Aorta (tissue), 5 donors: Measurements from ENCODE around the gene SLC22A13. TPM values are rescaled to one million over a fixed set of nuclear protein-coding genes. Genes with fewer than 3 reads are reported as not detected.

Source experiments
- ATAC-seq: fragments of 200-7000 bp; cut with Tn5 transposase; one replicate; pipeline ENCODE4 v1.9.1; 2022; ENCODE audit warnings: moderate library complexity; ENCODE audit not compliant: low FRiP score
- DNase-seq, 2 donors: peaks; one replicate each; pipeline ENCODE4 v3.0.0-alpha.2; 2020
- H3K27ac ChIP-seq, 2 donors: one replicate each; pipeline ENCODE4 v1.5.1; 2013; ENCODE audit warnings: low read length in 2 of 2, mild to moderate bottlenecking in 2 of 2, moderate library complexity in 2 of 2, control low read depth in 1 of 2, inconsistent platforms in 1 of 2, low read depth in 1 of 2
- H3K27me3 ChIP-seq, 2 donors: one replicate each; pipeline ENCODE4 v1.6.1; 2013; ENCODE audit warnings: control low read depth in 1 of 2, low read length in 1 of 2, mild to moderate bottlenecking in 1 of 2, moderate library complexity in 1 of 2; ENCODE audit not compliant: insufficient read depth in 2 of 2, control insufficient read depth in 1 of 2
- H3K36me3 ChIP-seq, 2 donors: one replicate each; pipeline ENCODE4 v1.6.1; 2013; ENCODE audit warnings: control low read depth in 1 of 2, low read length in 1 of 2, mild to moderate bottlenecking in 1 of 2; ENCODE audit not compliant: insufficient read depth in 2 of 2, control insufficient read depth in 1 of 2
- H3K4me1 ChIP-seq, 2 donors: one replicate each; pipeline ENCODE4 v1.6.1; 2013; ENCODE audit warnings: low read length in 2 of 2, control low read depth in 1 of 2, mild to moderate bottlenecking in 1 of 2, moderate library complexity in 1 of 2; ENCODE audit not compliant: insufficient read depth in 2 of 2, control insufficient read depth in 1 of 2
- H3K4me3 ChIP-seq, 2 donors: one replicate each; pipeline ENCODE4 v1.5.1; 2013; ENCODE audit warnings: low read length in 2 of 2, control low read depth in 1 of 2, mild to moderate bottlenecking in 1 of 2
- H3K9me3 ChIP-seq: one replicate; pipeline ENCODE4 v1.6.1; 2013; ENCODE audit warnings: mild to moderate bottlenecking, low read length; ENCODE audit not compliant: control insufficient read depth
- WGBS, 2 donors: extraction: QIAGEN DNeasy Blood & Tissue Kit; methylation state at CpG; one replicate each; pipeline ENCODE4 v1.1.7; 2013; 5-methylcytosine and 5-hydroxymethylcytosine counted together
- intact Hi-C, 2 donors: fragments of 100-400 bp; cut with DNase I; formaldehyde crosslinking; loops; one replicate each; pipeline versions ENCODE4 v1.14.2 to v1.15.0; 2022
- long read RNA-seq, 2 donors: library from polyadenylated mRNA; unstranded; transcript quantifications; one replicate each; pipeline ENCODE4 v2.0.0, GENCODE V29; 2020 to 2021
- polyA plus RNA-seq, 2 donors: library from polyadenylated mRNA; stranded (reverse); fragments of 200-250 nt; gene quantifications; one replicate each; pipeline ENCODE4 v1.2.3, GENCODE V29; 2013
- total RNA-seq, 2 donors: library from RNA; stranded (reverse); fragmentation: NEBNext Ultra II Directional; extraction: Animal tissue kit (Norgen Biotek cat#: 25700); gene quantifications; one replicate each; pipeline ENCODE4 v1.2.1, GENCODE V29; 2021
- donor health status: healthy with polysubstance abuse.
- donor health status: Bipolar disorder and iron deficiency.
- donor health status: DM: no; HTN: no; CAD: no.
- donor health status: DM: no; HTN: no; CAD: no.
- donor health status: DM: yes; HTN: yes; CAD: no.

The SLC22A13 gene
- 1 to 10 TPM; 1.1 to 1.3 TPM for total RNA-seq
- not detected for polyA plus RNA-seq
- long read RNA-seq, donor 1, partial matches to known transcripts, result 0 of 1 reads
- long read RNA-seq, donor 1, other reads (novel, unspliced or antisense), result 1 of 1 reads
- long read RNA-seq, donor 2, result 0 reads

DNA sequence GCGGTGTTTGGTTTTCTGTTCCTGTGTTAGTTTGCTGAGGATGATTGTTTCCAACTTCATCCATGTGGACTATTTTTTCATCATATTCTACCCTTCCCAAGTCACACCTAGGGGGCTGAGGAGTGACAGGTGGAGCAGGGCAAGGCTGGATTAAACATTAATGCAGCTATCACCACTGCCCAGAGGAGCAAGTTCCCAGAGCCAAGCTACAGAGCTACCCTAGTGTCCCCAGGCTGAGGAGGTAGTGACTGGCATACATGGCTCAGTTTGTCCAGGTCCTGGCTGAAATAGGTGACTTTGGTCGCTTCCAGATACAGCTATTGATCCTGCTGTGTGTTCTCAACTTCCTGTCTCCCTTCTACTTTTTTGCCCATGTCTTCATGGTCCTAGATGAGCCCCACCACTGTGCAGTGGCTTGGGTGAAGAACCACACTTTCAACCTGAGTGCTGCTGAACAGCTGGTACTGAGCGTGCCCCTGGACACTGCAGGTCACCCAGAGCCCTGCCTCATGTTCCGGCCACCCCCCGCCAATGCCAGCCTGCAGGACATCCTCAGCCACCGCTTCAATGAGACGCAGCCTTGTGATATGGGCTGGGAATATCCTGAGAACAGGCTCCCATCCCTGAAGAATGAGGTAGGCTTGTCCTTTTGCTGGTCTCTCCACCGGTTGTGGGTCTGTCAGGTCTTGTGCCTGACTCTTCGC lies at the start of gene SLC22A13:
TSS of gene SLC22A13 (plus strand) at position 209 of the 704 bp plus-strand sequence. CDS start at position 258, 49 bp downstream.
- Histone ChIP-seq H3K4me3 (no peak within 1 kb of the TSS), H3K4me1 (no peaks in the 10 kb centered on the region), H3K9me3 (no peaks in the 10 kb centered on the region), H3K36me3 (peaks cover 0 to 5% of the 10 kb centered on the region in 2 donors), H3K27me3 (no peaks in the 10 kb centered on the region), H3K27ac (no peak within 1 kb of the TSS)
- ATAC-seq (no peak), DNase-seq (no peak)
- 95 to 99% methylated on average over 9 of the region's 9 CpGs for WGBS, 2 donors
- intact Hi-C loops, result no loop called here

GRCh38 chr3:38219609-38220197 lies 45.9 kb upstream of the SLC22A13 start:
- 94 to 95% methylated on average over 3 of the region's 3 CpGs for WGBS, 2 donors
- ATAC-seq, result no peak
- no peak overlapping the region for H3K4me3 ChIP-seq
- H3K4me1 ChIP-seq, result no peaks in the 10 kb centered on the region
- no peak for DNase-seq
- no peaks in the 10 kb centered on the region for H3K27me3 ChIP-seq
- H3K36me3 ChIP-seq, result peaks cover 0 to 5% of the 10 kb centered on the region in 2 donors
- no peaks in the 10 kb centered on the region for H3K9me3 ChIP-seq
- no peak overlapping the region for H3K27ac ChIP-seq
- intact Hi-C loops, result no loop called here

GRCh38 chr3:38221005-38221404 lies 44.6 kb upstream of the SLC22A13 start:
- H3K4me3 ChIP-seq, result no peak overlapping the region
- H3K9me3 ChIP-seq, result no peaks in the 10 kb centered on the region
- H3K27me3 ChIP-seq, result no peaks in the 10 kb centered on the region
- intact Hi-C loops, result no loop called here
- no peak overlapping the region for H3K27ac ChIP-seq
- DNase-seq, result no peak
- 96 to 100% methylated on average over 1 of the region's 1 CpG for WGBS, 2 donors
- ATAC-seq, result no peak
- no peaks in the 10 kb centered on the region for H3K4me1 ChIP-seq
- peaks cover 0 to 5% of the 10 kb centered on the region in 2 donors for H3K36me3 ChIP-seq

DNA sequence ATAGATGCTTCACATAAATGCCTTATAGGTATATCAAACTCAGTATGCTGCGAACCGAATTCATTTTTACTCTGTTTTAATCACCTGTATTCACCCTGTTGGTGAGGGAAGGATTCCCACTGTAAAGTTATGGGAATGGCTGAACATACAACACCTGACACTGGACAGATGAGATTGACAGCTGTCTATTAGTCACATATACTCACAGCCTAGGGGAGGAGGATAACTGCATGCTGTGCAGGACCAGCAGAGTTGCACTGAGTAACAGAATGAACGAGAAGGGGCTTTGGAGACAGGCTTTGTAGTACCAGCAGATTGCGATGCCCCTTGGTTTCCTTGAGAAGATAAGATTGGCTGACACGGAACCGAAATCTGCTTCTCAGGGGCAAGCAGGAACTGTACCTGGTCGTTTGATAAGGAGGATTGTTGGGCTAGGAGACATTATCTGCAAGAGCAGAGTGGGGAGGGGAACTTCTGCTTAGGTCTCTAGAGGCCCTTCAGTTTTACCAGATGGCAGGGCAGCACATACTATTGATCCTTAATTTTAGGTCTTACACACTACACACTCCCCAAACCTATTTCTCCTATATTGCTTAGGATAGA lies 43.5 kb upstream of the SLC22A13 start:
- intact Hi-C loops, result no loop called here
- Histone ChIP-seq H3K27me3 (no peaks in the 10 kb centered on the region), H3K36me3 (peaks cover 0 to 5% of the 10 kb centered on the region in 2 donors), H3K9me3 (no peaks in the 10 kb centered on the region), H3K4me3 (no peak overlapping the region), H3K27ac (no peak overlapping the region), H3K4me1 (no peaks in the 10 kb centered on the region)
- DNase-seq (no peak), ATAC-seq (no peak)
- WGBS, 2 donors, result 87 to 88% methylated on average over 7 of the region's 7 CpGs

- Histone ChIP-seq H3K27ac (no peak overlapping the region), H3K9me3 (no peaks in the 10 kb centered on the region), H3K27me3 (no peaks in the 10 kb centered on the region), H3K36me3 (peaks cover 0 to 5% of the 10 kb centered on the region in 2 donors), H3K4me1 (peaks cover 0 to 3% of the 10 kb centered on the region in 2 donors), H3K4me3 (no peak overlapping the region)
- ATAC-seq (no peak), DNase-seq (no peak)
- intact Hi-C loops, result no loop called here
- 95% methylated on average over 4 of the region's 4 CpGs for WGBS, 2 donors
Measured at GRCh38 chr3:38224357-38224756, 41.3 kb upstream of the SLC22A13 start.

DNA sequence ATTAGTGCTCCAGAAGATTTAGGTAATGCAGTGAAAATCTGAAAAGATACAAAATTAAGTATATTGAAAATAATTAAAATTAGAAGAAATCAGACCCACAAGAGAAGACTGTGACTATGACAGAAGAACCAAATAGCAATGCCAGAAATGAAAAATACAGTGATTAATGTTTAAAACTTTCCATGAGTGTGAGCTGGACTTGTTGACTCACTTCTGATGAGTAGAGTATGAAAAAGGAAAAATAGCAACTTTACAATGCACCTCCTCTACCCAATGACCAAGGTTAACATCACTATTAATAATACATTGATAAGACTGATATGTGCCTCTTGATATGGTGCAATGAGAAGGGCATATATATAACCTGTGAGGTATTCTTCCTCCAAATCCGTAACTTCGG lies 39.3 kb upstream of the SLC22A13 start:
- Histone ChIP-seq H3K4me3 (no peak overlapping the region), H3K9me3 (no peaks in the 10 kb centered on the region), H3K36me3 (peaks cover 2 to 5% of the 10 kb centered on the region in 2 donors), H3K4me1 (peaks cover 0 to 3% of the 10 kb centered on the region in 2 donors), H3K27ac (no peak overlapping the region), H3K27me3 (no peaks in the 10 kb centered on the region)
- intact Hi-C loops, result no loop called here
- DNase-seq (no peak), ATAC-seq (no peak)
- WGBS, 2 donors, result 93 to 94% methylated on average over 2 of the region's 2 CpGs

DNA sequence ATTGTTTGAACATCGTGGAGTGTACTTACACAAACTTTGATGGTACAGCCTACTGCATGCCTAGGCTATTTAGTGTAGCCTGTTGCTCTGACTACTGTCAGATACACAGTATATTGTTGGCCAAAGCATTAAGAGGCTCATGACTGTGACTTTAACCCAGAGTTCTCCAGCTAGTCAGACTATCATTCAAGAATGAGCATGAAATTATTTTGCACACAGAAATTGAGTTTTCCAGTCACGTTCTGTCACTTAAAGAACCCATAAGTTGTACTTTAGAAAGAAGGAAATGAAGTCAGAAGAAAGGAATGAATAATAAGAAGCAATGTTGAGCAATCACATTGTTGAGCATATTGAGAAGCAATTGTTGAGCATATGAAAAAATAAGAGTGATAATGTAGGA lies 37.6 kb upstream of the SLC22A13 start:
- peaks cover 0 to 3% of the 10 kb centered on the region in 2 donors for H3K4me1 ChIP-seq
- DNase-seq (no peak), ATAC-seq (no peak)
- intact Hi-C loops, result no loop called here
- peaks cover 2% of the 10 kb centered on the region in 2 donors for H3K36me3 ChIP-seq
- H3K27me3 ChIP-seq, result no peaks in the 10 kb centered on the region
- whole genome bisulfite sequencing, 2 donors, result 37 to 41% methylated on average over 2 of the region's 2 CpGs
- H3K9me3 ChIP-seq, result no peaks in the 10 kb centered on the region
- peak overlapping the region in 1 of 2 donors; percentile 12 for H3K27ac ChIP-seq
- H3K4me3 ChIP-seq, result no peak overlapping the region

GRCh38 chr3:38229036-38229435 lies 36.6 kb upstream of the SLC22A13 start:
- H3K27me3 ChIP-seq, result no peaks in the 10 kb centered on the region
- peaks cover 2% of the 10 kb centered on the region in 2 donors for H3K36me3 ChIP-seq
- intact Hi-C loops, result no loop called here
- no peak overlapping the region for H3K4me3 ChIP-seq
- no peak overlapping the region for H3K27ac ChIP-seq
- DNase-seq (no peak), ATAC-seq (no peak)
- WGBS, 2 donors, result 90 to 91% methylated on average over 1 of the region's 1 CpG
- H3K9me3 ChIP-seq, result no peaks in the 10 kb centered on the region
- H3K4me1 ChIP-seq, result peaks cover 0 to 3% of the 10 kb centered on the region in 2 donors
